RCC 7860 (cell line): ENCODE measurements around the gene FNDC3B.

Experiments
- DNase-seq: peaks from one replicate; pipeline ENCODE4 v3.0.0-alpha.2; 2015; ENCODE audit warnings: low spot score
- FAIRE-seq: peaks from 2 replicates; lab custom pipeline; 2012; peaks lifted over from hg19 to GRCh38; lab: Jason Lieb, UNC

The FNDC3B gene

DNA sequence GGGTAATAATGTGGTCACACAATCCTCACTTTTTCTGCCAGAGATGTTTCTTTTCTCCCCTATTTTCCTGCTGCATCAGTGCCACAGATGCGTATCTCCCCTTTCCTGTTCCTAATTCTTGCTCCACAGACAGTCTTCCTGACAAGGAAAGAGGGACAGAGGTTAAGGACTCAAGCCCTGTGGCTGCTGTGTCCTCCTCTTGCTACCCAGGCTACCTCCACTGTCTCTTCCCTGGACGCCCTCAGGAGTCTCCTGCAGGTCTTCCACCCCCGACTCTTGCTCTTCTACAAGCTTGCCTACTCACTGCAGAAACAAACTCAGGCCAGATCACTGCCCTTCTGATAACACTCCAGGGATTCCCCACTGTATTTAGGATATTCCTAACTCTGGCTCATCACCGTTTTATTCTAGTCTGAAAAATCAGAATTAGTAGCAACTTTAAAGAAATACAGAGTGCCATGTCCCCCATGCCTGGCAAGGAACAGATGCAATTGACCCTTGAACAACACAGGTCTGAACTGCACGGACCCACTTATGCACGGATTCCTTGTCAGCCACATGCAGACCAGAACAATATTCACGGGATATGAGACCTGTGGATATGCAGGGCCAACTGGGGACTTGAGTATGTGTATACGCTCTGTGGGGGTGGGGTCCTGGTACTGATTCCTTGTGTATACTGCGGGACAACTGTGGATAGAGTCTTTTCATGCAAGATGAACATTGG, 257.0 kb downstream of the FNDC3B start:
- FAIRE-seq (no peak), DNase-seq (no peak)

DNA sequence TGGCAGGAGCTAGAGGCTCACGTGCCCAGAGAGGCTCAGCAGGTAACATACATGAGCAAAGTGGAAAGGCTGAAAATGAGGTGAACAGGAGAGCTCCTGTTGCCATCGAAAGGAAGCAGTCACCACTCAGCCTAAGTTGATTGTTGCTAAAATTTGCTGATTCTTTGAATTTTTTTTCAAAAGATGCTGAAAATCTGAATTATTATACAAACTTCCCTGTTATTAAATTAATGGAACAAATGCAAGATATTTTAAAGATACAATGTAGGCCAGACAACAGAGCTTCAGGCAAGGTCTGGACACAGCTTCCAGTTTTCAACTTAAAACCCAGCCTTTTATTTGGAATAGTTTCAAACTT, 257.6 kb downstream of the FNDC3B start:
- no peak for FAIRE-seq
- DNase-seq = no peak

DNA sequence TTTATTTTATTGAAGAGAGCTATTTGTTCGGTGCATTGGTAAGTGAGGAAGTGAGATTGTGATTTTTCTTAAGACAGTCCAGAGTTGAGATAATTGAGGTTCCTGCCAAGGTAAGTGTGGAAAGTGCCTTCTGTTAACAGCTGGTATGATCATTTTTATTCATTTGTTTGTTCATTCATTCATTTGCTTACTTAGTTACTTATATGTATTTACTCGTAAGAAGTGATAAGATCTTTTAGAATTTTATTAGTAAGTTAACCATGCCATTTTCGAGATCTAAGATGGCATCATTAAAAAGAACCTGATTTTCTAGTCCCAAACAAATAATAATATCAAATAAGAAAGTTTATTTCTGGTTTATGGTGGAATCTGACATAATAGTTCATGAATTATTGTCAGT, 258.9 kb downstream of the FNDC3B start:
- no peak for DNase-seq
- no peak for FAIRE-seq

DNA sequence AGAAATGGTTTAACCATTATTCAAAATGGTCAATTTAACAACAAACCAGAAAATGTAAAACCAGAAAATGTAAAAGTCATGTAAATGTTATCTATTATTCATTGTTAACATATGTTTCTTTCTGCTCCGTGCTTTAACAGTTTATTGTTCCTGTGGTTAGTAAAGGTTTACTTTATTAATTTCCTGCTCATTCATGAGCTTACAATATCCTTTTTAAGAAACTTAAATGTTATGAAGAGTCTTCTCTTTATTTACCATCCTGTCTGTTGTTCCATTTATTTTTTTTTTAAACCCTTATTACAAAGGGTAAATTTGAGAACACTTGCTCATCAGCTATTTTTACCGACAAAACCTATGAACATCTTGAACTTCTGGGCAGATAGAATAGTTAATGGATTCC, 260.8 kb downstream of the FNDC3B start:
- DNase-seq (no peak), FAIRE-seq (no peak)

DNA sequence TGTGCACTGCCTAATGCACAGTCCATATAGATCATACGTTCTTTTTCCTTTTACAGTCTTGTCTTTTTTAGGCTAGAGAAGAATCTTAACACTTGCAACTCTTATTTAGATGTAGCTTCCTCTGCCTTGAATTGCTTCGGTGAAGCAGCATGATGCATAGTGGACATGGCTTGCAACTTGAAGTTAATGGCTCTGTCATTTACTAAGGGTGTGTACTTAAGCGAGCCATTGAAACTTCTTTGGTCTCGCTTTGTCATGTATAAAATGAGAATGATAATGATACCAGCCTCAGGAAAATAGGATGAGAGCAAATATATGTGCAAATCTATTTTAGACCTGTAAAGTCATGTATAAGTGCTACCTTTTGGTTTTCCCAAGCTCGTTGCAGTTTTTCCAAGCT, 261.5 kb downstream of the FNDC3B start:
- FAIRE-seq = no peak

DNA sequence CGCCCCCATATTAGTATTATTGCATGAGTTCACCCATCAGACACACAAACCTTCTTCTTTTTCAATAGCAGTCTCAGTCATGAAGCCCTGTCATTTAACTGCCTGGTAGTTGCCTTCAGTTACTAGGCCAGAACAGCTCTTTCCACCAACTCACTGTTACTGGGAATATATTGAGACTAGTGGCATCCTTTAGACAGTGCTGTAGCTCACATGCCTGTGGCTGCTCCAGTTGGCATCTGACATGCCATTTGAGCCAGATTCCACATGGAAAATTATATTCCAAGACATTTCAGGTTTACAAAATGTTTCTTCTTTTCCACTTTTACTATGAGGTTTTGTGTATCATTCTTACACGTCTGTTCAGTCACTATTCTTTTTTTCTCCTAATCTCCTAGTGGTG, 262.8 kb downstream of the FNDC3B start:
- DNase-seq (no peak), FAIRE-seq (no peak)

More for the DNA sequence above, 261.5 kb downstream of the FNDC3B start:
- no peak for DNase-seq

DNA sequence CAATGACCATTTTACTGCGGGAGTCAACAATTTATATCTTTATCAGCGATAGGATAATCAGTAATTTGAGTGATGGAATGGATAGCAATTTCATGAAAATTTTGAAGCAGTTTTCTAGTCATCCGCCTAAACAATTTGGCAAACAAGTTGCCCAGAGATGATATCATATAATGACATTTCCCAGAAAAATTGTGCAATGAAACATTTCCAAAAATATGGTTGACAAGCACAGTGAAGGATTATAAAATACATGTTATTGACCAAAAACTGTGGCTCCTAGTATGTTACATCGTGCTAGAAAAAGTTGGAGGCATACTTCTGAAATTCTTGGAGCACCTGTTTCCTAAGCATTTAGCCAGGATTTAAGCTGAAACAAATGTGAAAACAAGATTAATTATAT, 263.8 kb downstream of the FNDC3B start:
- FAIRE-seq (no peak), DNase-seq (no peak)

DNA sequence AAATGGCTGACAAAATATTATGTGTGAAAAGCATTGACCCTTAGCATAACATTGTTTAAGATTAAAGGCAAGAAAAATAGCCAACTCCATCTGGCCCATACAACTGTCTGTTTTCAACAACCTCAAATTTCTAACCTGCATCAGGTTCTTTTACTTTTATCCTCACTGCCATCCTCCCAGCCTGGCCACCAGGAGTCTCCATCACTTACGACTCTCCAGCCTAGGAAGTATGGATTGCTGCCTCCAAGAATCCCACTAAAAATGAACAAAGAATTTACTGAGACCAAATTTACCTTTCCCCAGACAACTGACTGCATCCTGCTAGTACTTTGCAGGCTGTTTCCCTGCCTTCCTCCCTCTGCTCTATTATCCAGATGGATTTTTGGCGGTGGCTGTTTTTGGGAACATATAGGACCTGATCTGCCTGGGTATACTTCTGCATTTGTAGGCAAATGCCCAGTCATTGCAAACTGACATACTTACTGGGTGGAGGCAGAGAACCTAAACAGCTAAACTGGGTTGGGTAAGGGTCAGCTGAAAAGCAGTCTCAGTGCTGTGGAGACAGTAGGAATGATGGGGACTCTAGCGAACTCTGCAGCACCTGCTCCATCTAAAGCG, 264.7 kb downstream of the FNDC3B start:
- FAIRE-seq (no peak), DNase-seq (no peak)

DNA sequence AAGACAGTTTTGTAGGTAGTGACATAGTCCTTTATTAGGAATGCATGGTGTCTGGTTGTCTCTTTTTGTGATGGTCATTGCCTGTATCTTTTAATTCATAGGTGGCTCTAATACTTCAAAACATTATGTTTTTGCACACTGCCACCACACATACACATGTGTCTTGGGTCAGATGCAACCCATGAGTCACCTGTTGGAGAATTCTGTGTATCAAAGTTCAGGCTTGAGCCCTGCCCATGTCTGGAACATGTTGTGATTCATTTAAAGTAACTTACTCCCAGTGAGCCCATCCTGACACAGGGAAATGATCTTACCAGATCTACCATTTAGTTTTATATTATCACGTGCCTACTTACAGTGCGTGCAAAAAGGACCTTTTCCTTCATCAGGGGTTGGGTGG, 266.2 kb downstream of the FNDC3B start:
- FAIRE-seq (peak; percentile 23), DNase-seq (peak; percentile 52)

DNA sequence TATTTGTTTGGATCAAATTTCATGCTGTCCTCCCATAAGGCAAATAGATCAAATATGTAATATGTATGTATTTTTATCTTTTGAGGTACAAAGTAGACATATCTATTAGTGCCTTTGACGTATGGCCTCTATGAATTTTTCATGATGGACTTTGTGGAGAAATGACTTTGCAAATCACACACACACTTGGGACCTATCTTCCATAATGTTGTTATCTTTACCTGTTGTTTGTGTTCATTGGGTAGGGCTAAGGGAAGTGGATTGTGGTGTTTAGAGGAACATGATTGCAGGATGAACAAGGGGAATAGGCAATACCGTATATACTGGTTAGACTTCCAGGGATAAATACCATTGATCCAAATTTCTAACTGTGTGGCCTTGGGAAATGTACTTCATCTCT, 266.6 kb downstream of the FNDC3B start:
- DNase-seq = no peak
- no peak for FAIRE-seq

DNA sequence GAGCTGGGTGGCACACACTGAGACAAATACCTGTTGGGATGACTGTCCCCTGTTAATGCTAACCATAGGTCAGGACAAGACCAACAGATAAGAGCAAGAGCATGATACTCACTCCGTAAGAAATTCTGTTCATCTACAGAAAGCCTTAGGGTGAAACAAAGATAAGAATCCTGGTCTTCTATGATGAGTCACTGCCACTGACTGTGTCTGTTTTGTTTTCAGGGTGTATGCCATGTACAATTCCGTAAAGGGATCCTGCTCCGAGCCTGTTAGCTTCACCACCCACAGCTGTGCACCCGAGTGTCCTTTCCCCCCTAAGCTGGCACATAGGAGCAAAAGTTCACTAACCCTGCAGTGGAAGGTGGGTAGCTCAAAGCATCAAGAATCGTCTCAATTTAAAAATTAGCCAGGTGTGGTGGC, 267.8 kb downstream of the FNDC3B start:
- no peak for FAIRE-seq
- DNase-seq = no peak

DNA sequence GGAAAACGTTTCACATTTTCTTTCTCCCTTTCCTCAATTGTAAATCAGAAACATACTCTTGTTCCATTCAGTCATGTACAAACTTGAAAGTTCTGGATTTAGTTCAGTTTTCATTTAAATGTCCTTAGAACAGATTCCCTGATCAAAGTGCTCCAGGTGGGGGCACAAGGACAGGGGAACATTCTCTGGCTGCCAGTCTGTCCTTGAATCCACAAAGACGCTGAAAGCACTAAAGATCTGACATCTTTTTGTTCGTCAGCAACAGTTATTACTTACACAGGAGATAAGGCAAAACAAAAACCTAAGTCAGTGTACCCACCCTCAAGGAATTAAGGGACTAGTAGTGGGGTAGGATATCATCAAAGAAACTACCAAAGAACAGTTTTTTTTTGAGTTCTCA, 269.7 kb downstream of the FNDC3B start:
- FAIRE-seq = no peak

DNA sequence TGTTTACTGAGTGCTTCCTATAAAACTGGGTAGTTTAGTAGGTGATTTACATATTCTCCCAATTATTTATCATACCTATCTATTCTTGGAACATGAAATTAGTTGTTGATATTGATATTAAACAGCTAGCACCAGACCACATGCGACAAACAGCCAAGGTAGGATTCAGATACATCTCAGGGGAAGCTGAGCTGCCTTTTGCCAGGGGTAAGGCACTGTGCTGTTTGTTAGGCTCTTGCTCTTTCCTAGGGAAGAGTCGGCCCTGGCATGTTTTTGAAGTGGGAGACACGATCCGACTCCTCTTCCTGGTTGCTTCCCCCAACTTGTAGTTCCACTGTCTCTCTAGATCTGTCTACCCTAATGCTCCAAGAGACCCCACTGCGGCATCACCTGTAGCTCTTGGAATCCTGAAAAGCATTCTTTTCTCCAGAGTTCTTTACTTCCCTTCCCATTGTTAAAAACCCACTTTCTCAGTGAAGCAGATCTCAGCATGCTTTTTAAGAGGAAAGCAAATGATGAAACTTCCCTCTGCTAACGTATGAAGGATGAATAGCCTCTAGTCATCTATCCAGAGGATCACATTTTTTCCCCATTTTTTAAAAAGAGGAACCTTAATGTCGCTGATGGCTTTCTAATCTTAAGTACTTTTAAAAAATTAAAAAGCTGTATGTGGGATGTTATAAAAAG, 270.5 kb downstream of the FNDC3B start:
- DNase-seq = no peak
- FAIRE-seq = no peak

More for the DNA sequence above, 269.7 kb downstream of the FNDC3B start:
- no peak for DNase-seq

DNA sequence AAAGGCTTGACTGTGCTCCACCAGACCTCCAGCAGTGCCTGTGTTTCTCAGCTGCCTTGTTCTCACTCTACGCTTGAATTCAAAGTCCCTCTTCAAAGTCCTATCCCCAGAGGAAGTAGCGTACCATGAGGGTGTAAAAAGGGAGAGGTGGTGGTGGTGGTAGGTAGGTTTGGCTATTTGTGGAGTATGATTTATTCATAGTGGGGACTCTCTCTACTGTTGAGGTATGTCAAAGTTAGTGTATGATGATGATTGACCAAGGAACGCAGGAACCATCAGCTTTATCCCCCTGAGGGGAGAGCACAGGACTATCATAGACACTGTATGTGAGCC, 271.0 kb downstream of the FNDC3B start:
- FAIRE-seq (no peak), DNase-seq (no peak)

DNA sequence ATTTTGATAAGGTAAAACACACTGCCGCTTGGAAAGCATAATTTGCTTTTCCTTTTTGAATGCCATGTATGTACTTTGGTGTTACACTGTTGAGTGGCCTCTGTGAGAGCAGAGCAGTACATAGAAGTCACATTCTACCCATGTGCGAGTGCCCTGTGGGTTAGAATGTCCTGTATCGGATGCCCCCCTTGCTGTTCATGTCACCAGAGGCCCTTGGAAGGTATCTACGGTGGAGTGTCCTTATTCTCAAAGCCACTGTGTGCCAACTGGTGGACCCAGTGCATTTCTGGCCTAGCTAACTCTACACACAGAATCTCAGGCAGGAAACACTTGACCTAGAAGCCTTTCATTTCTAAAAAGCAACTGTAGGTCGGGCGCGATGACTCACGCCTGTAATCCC, 271.8 kb downstream of the FNDC3B start:
- FAIRE-seq (no peak), DNase-seq (no peak)

DNA sequence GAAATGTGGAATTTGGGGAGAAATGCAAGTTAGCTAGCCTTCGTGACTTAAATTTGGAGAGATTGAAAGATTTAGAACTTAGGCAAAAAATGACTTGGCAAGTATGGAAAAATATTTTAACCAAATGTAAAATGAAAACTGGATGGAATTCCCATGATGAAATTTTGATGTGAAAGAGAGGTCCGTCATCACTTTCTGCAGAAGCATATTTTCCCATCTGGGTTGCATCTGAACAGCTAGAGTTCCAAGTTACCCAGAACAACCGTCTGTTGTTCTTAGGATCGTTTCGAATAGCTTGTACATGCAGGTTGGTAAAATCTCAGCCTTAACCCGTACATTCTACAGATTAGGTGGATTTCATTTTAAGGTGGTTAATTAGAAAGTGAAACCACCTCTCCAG, 272.6 kb downstream of the FNDC3B start:
- DNase-seq (no peak), FAIRE-seq (no peak)

DNA sequence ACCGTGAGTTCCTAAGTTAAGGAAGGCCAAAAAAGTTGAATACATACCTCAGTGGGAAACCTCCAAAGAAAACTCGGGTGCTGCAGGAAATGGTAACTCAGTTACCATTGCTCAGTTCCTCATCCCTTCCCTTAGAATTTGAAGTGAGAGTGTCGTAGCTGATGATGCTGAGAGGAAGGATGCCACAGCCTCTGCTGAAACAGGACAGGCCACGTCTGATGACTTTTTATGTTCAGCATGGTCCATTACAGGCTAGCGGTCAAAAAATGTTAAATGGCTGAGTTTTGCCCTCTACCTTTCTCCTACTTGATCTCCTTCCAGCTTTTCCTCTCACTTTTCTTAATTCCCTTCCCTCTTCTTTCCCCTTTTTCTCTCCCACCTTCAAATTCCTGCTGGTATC, 273.3 kb downstream of the FNDC3B start:
- DNase-seq = no peak
- no peak for FAIRE-seq

DNA sequence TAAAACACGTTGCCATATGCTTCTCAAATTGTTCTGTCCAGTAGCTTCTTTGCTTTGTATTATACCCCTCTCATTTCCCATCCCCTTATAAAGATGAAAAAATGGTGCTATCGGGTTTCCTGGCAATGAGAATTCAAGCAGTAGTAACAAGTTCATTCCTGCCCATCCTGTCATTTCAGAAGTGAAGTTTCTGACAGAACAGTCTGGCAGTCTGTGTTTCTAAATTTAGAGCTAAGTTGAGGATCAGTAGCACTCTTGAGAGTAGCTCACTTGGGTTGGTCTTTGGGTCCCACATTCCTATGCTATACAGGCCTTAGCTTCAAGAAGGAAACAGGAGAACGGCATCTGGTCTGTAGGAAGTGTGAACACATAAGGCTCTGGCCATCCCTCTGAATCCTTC, 274.3 kb downstream of the FNDC3B start:
- DNase-seq (no peak), FAIRE-seq (no peak)

DNA sequence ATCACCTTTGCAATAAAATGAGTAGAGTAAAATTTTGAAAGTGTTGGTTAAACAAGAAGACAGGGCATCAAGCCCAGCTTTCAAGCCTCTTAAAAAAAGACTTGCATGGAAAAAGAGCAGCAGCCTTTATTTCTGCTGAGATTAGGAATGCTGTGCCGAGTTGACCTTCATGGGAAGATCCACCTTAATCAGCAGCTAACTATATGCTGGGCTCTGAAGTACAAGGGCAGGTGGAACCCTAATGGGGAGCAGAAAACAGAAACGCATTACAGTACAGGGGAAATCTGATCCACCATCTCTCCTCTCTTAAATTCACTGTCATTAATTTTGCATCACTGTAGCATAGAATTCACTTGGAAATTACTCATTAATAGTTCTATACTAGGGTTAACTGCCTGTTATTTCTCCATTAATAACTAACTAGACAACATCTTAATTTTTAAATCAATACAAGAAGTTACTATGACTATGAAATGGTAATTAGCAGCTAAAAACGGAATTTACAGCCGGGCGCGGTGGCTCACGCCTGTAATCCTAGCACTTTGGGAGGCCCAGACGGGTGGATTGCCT, 275.3 kb downstream of the FNDC3B start:
- DNase-seq (no peak), FAIRE-seq (no peak)

DNA sequence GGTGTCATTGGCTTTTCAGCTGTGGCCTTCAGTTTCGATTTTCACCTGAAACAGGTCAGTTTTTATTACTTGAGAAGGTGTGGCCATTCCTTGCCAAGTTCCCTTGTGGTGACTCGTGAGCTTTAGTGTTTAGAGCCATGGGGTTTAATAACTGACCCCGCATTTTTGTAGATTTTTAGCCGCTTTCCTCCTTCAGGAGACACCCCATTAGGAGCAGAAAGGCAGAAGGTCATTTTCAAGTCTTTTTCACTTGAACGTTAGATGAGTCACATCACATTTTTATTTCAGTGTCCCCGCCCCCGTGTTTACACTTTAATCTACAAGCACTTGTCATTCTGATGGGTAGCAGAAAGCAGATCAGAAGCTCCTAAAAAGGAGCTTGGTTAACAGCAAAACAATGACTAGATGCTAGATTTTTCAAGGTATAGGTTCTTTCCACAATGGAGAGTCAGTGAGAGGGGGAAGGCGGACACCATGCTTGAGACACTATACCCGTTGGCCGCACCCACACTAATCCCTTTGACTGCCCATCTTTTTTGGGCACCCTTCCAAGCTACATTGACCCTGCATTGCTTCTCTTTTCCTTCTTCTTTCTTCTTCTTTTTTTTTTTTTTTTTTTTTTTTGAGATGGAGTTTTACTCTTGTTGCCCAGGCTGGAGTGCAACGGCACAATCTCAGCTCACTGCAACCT, 276.2 kb downstream of the FNDC3B start:
- DNase-seq = peak; percentile 15
- no peak for FAIRE-seq

DNA sequence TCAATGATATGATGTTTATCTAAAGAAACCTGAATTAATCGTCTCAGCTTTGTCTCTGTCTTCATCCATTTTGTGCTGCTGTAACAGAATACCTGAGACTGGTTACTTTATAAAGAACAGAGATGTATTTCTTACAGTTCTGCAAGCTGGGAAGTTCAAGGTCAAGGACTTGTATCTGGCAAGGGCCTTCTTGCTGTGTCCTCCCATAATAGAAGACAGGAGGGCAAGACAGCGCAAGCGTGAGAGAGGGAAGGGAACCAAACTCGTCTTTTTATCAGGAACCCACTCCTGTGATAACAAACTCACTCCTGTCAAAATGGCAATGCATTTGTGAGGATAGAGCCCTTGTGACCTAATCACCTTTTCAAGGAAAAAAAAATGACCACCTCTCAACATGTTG, 277.4 kb downstream of the FNDC3B start:
- FAIRE-seq (no peak), DNase-seq (no peak)

DNA sequence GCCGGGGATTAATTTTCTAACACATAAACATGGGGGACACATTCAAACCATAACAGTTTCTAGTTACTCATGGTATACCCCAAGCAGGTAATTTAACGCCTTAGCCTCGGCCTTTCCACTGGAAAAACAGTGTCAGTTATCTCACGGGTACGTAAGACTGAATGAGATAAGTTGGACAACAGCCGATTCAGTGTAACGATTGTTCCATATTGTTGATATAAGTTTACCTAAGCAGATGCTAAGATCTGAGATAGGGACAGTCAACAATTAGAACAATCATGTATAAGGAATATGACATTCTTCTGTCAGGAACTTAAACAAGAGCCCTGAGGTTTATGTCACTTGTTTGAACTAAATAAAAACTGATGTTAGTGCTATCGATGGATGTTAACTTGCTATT, 278.1 kb downstream of the FNDC3B start:
- no peak for FAIRE-seq

More for the DNA sequence above, 278.1 kb downstream of the FNDC3B start:
- no peak for DNase-seq
